PFSK-1 (cell line): ENCODE results near the gene PRXL2C.

Source experiments
- FOXP2 ChIP-seq: optimal IDR thresholded peaks from 2 replicates; pipeline ENCODE3; 2011; ENCODE audit warnings: borderline replicate concordance, control low read depth, inconsistent platforms; ENCODE audit not compliant: insufficient read depth; ENCODE audit errors: extremely low read length, extremely low read depth
- POLR2AphosphoS5 ChIP-seq: IDR thresholded peaks from 2 replicates; pipeline ENCODE4 v1.6.1; 2012; ENCODE audit warnings: low read depth, mild to moderate bottlenecking, control low read depth, low read length, moderate library complexity
- SIN3A ChIP-seq: IDR thresholded peaks from 2 replicates; pipeline ENCODE4 v1.6.1; 2012; ENCODE audit warnings: mild to moderate bottlenecking, low read length, moderate library complexity, borderline replicate concordance; ENCODE audit not compliant: insufficient read depth
- TAF1 ChIP-seq: IDR thresholded peaks from 2 replicates; pipeline ENCODE4 v1.6.1; 2012; ENCODE audit warnings: low read length, control low read depth, borderline replicate concordance; ENCODE audit not compliant: insufficient read depth
- TF ChIP-seq, protein P1 (sequence below), 2 experiments: IDR thresholded peaks; 2 replicates each; pipeline versions ENCODE4 v1.6.1 to v1.8.0; 2011 to 2012; ENCODE audit warnings: low read depth in 2 of 2, low read length in 2 of 2, control low read depth in 1 of 2, inconsistent platforms in 1 of 2, mild to moderate bottlenecking in 1 of 2, moderate library complexity in 1 of 2; ENCODE audit not compliant: insufficient read depth in 1 of 2

Gene PRXL2C

DNA sequence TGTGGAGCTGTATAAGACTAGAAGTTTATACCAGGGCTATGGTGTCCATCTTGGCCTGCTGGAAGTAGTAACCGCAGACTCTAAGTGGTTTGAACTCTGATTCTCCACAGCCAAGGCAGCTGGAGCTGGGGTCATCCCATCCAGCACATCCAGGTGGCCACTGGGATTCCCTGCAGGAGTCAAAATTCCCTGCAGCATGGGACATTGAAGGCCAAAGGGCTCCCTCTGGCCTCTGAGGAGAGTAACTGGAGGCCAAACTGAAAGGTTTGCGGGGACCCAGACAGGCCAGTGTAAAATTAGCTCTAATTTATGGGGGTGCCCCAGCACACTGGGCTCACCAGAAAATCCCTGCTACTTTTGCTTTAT is 12.2 kb upstream of the PRXL2C start:
- TF ChIP-seq TAF1 (no peak), POLR2AphosphoS5 (no peak), SIN3A (no peak), FOXP2 (no peak)
- TF ChIP-seq, protein P1, sequence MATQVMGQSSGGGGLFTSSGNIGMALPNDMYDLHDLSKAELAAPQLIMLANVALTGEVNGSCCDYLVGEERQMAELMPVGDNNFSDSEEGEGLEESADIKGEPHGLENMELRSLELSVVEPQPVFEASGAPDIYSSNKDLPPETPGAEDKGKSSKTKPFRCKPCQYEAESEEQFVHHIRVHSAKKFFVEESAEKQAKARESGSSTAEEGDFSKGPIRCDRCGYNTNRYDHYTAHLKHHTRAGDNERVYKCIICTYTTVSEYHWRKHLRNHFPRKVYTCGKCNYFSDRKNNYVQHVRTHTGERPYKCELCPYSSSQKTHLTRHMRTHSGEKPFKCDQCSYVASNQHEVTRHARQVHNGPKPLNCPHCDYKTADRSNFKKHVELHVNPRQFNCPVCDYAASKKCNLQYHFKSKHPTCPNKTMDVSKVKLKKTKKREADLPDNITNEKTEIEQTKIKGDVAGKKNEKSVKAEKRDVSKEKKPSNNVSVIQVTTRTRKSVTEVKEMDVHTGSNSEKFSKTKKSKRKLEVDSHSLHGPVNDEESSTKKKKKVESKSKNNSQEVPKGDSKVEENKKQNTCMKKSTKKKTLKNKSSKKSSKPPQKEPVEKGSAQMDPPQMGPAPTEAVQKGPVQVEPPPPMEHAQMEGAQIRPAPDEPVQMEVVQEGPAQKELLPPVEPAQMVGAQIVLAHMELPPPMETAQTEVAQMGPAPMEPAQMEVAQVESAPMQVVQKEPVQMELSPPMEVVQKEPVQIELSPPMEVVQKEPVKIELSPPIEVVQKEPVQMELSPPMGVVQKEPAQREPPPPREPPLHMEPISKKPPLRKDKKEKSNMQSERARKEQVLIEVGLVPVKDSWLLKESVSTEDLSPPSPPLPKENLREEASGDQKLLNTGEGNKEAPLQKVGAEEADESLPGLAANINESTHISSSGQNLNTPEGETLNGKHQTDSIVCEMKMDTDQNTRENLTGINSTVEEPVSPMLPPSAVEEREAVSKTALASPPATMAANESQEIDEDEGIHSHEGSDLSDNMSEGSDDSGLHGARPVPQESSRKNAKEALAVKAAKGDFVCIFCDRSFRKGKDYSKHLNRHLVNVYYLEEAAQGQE (IDR thresholded peaks at IDR 0.05; ENCODE audit: insufficient read depth in 1 of 2, low read depth in 2 of 2, low read length in 2 of 2): no peak

DNA sequence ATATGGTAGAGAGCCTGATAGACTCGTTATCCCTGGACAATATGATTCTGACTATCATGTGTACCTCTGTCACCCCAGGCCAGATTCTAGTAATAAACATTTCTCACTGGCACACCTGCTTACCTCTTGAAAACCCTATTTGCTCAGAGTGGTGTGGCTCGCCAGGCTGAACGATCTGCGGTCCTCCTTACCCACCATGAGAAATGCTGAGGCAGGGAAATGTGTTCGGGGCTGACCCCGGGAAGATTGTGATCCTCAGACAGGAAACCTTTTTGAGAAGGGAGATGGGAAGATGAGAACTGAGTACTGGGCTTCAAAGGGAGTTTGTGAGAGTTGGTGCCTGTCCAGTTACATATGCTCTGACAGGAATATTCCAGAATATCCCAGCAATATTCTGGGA is 10.7 kb upstream of the PRXL2C start:
- TF ChIP-seq SIN3A (no peak), TAF1 (no peak), POLR2AphosphoS5 (no peak), FOXP2 (no peak)
- TF ChIP-seq, protein P1 (IDR thresholded peaks at IDR 0.05; ENCODE audit: insufficient read depth in 1 of 2, low read depth in 2 of 2, low read length in 2 of 2): no peak

- TF ChIP-seq, protein P1 (IDR thresholded peaks at IDR 0.05; ENCODE audit: insufficient read depth in 1 of 2, low read depth in 2 of 2, low read length in 2 of 2): no peak
- TF ChIP-seq FOXP2 (no peak), POLR2AphosphoS5 (no peak), SIN3A (no peak), TAF1 (no peak)
Observed at GRCh38 chr9:96663506-96664120, 8.5 kb upstream of the PRXL2C start.

DNA sequence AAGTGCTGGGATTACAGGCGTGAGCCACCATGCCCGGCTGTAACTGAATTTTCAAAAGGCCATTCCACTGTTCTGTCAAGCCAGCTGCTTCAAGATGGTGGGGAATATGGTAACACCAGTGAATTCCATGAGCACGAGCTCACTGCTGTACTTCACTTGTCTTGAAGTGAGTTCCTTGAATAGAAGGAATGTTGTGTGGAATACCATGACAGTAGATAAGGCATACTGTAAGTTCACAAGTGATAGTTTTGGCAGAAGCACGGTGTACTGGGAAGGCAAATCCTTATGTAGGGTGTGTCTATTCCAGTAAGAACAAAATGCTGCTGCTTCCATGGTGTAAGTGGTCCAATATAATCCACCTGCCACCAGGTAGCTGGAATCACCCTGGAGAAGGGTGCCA is 6.6 kb upstream of the PRXL2C start:
- TF ChIP-seq POLR2AphosphoS5 (no peak), TAF1 (no peak), SIN3A (no peak), FOXP2 (no peak)
- TF ChIP-seq, protein P1 (IDR thresholded peaks at IDR 0.05; ENCODE audit: insufficient read depth in 1 of 2, low read depth in 2 of 2, low read length in 2 of 2): no peak
